MV-4-11 (cell line): ENCODE measurements around the gene TOR4A.

Experiments
- DNase-seq: peaks from one replicate; lab custom pipeline; 2025; lab: John Stamatoyannopoulos, UW

Gene TOR4A

DNA sequence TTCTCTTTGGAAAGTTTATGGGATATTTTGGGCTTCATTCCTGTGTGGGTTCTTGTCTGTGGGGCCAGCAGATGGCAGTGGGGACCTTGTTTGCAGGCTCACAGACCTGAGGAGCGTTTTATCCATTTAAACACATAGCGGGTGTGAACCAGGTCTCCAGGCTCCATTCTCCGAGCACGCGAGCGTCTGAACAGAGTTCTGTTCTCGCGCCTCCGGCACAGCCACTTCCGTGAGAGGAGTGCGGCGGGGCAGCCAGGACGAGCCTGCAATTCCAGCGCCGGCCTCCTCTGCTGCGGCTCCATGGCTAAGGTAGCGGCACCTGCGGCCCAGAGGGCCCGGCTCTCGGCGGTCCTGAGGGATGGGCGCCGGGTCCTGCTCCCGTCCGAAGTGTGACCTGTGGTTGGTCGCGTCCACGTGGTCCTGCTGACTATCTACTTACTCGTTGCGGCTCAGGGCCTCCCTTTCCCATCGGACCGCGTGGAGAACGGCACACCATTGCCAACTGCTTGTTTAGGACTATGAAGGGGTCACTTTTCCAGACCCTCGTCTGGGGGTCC is 17.2 kb downstream of the TOR4A start:
- DNase-seq: no peak

DNA sequence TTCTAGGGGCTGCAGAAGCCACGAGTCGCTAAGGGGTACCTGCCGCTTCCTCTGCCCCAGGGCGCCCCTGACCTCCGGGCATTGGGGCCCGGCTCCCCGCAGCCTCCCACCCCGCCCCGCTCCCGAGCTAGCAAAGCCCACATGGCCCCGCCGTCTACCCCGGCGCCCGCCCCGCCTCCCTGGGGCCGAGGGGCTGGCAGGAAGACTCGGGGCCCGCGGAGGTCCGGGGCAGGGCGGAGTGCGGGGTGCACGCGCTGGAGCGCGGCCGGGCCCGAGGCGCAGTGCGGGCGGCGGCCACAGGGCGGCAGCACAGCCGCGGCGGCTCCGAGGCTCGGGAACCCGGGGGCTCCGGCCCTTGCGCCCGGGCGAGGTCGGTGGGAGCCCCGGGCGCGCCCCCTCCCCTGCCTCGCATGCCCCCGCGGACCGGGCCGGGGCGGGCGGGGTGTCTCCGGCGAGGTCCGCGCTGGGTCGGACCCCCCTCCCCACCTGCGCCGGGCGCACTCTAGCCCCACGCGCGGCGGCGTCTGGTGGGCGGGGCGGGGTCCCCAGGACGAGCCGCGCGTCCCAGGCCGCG is 17.8 kb downstream of the TOR4A start:
- peak; percentile 4 for DNase-seq

DNA sequence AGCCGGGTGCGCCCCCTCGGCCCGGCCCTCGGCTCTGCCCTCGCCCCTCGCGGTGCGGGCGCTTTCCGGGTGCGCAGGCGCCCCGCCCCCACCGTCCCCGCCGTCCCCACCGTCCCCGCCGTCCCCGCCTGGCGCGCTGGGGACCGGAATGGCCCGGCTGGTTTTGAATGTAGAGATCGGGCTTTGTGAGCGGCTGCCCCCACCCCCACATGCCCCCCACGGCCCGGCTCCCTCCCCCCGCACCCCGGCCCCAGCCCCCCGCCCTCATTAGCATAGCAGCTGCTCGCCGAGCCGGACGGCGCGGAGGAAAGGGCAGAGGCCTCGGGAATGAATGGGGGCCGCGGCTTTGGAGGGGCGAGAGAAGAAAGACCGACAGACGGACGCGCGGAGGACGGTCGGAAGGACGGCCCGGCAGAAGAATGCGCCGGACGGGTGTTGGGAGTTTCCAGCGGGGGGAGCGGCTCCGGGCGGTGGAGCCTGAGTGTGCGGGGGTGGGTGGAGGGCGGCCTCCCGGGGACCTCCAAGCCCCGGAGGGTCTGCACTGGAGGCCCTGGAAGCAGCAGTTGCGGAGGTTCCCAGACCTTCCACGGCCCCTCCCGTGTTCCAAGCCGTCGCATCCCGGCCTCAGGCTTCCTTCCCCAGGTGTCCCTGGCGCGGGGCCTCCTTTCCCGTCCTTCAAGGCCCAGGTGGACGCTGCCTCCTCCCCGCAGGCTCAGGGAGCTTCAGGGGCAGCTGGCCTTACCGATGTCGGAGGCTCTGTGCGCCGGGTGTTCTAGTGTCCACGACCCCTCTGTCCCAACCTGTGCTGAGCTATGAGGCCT is 18.5 kb downstream of the TOR4A start:
- DNase-seq: no peak

DNA sequence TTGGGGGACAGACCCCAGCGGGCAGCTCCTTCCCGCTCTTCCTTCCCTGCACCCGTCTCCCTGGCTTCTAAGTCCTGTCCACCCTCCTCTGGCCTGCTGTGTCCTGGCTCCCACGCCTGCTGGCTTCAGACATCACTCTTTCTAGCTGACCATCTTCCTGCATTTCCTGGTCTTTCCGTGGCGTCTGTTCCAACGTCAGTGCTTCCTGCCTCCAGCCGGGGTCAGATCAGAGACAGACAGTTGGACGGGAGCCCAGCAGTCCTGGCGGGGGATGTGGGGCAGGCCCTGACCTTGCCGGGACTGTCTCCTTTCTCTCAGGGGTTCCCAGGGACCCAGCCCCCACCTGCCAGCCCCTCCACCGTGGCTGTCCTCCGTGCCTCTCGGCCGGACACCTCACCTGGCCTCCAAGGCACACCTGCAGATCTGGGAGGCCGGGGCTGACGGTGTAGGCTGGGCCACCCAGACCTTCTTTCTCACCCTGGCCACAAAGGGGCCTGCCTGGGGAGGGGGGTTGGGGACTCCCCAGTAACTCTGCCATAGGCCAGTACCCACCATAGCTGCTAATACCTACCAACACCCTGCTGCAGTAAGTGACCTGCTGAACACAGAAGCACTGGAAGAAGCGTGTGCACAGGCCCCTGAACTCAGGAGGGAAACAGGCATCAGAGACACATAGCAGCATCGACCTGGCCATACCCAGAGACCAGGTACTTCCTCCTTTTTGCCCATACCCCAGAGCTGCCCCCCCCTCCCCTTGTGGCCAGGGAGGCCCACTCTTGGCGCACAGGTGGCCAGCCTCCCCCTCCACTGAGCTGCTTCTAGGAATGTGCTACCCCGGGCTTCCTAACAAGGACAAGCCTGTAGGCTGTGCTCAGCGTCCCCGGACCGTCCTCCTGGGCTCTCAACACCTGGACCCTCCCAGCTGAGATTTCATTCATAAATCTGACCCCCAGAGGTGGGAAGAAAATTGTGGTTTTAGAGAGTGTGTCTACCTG is 19.4 kb downstream of the TOR4A start:
- no peak for DNase-seq

DNA sequence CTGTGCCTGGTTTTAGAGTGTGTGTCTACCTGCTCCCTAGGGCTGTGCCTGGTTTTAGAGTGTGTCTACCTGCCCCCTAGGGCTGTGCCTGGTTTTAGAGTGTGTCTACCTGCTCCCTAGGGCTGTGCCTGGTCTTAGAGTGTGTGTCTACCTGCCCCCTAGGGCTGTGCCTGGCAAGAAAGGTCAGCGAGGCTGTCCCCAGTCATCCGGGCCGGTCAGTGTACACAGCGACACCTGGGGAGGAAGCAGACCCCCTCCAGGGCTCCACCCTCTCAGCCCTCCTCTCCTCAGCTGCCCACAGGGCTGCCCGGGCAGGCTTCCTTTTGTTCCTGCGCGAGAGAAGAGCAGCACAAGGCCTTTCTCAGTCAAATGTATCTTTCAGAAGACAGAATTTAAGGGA is 20.4 kb downstream of the TOR4A start:
- no peak for DNase-seq

DNA sequence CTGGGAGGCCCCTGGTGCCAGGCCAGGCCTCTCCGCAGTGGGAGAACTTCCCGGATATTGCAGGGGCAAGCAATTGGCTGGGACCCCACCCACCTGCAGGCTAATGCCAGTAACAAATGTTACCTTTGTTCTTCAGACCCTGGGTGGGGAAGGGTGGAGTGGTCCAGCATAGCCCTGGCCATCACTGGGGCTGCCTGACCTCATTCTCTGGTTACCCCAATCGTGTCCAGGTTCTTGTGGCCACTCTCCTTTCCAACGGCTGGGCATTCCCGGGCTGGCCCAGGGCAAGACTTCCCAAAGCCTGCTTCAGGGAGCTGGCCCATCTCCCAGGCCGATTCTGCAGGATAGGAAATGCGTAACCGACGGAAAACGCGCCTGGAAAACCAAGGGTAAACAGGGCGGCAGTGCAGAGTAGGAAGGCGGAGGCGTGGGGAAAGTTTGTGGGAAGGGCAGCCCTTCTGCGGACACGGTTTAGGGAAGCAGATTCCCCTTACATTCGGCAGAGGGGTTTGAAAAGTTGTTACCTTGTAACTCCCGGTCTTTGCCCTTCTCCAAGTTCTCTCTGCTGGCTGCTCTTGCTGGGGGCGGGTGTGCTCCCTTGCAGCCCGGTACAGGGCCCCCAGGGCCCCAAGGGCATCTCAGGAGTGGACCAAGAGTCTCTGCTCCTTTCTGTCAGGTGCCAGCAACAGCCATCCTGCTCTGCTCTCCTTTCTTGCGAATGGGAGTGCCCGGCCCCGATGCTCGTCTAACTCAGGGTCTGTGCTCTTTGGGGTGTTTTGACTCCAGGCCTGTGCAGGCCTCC is 21.1 kb downstream of the TOR4A start:
- DNase-seq: no peak

DNA sequence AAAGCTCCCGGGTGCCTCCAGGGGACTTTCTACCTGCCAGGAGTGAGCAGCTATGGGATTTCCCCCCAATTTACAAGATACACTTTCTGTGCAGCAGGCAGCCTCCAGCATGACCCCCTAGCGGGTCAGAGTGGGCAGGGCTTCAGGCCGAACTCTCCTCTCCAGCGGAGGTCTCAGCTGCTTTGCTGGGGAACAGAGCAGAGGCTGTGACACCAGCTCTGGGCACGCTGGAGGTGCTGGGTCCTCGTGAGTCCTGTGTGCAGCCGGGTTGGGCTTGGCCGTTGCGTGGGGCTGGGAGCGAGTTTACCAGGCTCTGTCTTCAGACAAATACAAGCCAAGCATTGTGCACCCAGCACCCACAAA is 21.7 kb downstream of the TOR4A start:
- DNase-seq: no peak

DNA sequence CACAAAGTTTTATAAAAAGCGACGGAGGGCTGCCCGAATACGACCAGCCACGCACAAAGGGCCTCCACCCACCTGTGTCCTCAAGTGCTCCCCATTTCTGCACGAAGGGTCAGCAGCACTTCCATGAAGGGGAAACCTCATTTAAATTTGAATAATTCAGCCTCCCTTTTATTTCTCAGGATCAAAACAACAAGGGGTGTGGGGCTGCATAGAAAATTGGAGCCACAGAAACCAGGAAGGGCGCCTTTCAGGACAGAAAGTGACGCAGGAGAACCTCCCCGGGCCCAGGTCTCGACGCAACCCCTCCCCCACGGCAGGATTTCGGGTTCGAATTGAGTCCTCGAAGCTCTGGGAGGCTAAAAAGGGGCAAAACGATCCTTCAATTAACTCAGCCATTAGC is 22.4 kb downstream of the TOR4A start:
- no peak for DNase-seq

DNA sequence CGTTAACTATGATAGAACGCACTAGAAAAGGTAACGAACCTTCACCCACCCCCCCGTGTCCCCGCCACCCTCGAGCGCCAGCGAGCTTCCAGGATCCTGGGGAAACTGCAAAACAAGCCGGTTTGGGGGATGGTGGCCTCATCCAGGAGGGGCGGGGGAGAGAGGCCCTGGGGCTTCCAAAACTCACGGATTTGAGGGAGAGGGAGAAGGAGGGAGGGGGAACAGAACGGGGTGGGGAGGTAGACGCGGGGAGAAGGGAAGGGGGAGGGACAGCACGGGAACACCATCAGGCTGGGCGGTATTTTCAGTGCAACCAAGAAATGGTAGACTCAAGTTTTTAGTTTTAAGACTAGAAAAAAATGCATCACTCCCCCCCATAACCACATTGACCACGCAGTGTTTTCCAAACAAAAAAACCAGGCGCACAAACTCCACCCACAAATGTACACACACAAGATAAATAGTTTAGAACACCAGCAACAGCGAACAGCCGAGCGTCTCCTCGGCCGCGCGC is 23.1 kb downstream of the TOR4A start:
- no peak for DNase-seq

DNA sequence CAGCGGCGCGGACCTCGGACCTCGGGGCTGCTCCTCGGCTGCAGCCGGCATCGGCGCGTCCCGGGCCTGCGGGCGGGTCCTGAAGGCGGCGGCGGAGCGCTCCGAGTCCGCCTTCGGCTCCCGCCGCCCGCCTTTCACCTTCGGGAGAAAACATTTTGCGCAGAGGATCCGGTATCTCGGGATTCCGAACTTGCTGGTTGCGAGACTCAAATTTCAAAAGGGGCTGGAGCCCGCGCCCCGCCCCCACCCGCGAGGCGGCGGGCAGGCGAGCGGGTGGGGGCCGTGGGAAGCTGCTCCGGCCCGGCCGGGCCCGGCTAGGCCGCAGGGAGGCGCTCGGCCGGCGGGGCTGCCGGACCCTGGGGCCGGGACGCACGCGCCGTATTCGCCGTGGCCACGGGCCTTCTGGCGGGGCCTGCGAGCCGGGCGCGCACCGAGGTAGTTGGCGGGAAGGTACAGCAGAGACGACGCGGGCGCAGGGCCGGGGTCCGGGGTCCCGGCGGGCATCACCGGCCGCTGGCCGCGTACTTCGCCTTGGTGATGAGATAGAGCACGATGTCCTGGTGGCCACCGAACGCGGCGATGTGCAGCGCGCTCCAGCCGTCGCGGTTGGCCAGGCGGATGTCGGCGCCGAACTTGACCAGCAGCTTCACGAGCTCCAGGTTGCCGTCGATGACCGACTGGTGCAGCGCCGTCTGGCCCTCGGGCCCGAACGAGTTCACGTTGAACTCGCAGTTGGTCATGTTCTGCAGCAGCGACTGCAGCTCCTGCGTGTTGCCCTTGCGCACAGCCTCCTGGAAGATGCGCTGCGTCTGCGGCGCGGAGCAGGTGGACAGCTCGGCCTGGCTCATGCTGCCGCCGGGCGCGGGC is 23.8 kb downstream of the TOR4A start:
- peak; percentile 27 for DNase-seq

DNA sequence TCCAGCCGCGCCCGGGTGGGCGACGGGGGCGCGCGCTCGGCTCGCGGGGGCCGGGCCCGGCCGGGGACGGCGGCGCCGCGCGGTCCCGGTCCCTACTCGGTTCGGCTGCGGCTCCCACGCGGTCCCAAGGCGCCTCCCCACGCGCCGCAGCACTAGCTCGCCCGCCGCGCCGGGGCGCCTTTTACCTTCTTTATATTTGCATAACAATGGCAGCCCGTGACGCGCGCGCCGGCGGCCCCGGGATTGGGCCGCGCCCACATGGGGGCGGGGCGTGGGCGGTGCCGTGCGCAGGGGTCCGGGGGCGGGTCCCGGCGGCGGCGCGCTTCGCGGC is 24.6 kb downstream of the TOR4A start, which contains the start of gene NRARP:
TSS of gene NRARP (minus strand) at position 154 of the 331 bp plus-strand sequence. CDS start 343 bp downstream, outside the sequence.
- peak; percentile 78 for DNase-seq

DNA sequence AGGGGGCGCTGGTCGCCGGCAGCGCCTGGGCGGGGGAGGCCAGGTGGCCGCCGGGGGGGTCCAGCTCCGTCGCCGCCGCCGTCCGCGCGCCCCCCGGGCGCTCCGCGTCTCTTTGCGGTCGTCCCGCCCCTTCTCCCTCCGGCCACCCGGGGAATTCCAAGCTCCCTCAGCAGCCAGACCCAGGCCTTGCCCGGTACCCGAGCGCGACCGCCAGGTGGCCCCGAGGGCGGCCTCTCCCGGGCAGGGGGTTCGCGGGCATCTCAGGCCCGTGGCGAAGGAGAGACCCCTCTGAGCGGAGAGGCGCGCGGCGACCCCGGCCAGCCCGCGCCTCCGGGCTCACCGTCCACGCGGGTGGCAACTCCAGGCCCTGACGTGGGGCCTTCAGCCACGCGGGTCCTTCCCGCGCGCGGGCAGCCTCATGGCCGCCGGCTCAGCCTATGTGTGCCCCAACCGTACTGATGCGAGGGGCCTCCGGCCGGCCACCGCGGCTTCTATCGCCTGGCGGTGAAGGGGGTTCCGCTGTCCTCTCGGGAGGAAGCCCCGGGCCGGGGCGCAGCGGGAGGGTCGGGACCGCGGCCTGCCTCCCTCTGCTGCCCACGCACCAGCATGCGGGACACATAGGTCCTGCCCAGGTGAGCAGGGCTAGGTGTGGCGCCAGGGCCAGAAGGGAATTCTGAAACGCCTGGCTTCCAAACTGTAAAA is 25.1 kb downstream of the TOR4A start:
- DNase-seq: no peak

DNA sequence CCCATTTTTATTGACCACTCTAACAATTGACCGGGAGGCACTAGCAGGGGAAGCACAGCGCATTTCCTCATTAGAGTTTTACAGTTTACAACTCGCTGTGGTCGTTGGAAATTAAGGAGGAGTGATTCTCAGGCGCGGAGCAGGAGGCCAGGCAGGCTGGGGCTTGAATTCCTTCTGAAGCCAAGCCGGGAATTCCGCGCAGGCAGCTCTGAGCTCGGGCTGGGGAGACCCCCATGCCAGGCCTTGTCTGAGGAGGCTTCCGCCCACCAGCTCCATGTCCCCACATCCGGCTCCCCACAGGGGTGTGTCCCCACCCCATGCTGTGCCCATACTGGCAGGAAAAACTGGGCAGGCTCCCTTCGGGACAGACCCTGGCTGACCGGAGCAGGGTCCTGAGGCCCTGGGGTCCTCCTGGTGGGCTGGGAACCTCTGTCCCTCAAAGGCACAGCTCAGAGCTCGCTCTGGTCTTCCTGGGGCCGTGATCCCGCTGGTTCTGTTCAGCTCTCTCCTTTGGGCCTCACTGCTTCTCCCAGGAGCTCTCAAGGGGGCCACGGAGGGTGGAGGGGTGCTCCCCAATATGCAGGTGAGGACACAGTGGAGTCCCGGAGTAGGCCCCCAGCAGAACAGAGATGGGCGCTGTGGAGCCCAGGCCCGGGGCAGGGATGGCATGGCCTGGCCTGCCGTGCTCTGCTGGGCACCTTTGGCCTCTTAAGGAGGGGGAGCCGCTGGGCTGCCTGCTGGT is 25.8 kb downstream of the TOR4A start:
- peak; percentile 41 for DNase-seq

DNA sequence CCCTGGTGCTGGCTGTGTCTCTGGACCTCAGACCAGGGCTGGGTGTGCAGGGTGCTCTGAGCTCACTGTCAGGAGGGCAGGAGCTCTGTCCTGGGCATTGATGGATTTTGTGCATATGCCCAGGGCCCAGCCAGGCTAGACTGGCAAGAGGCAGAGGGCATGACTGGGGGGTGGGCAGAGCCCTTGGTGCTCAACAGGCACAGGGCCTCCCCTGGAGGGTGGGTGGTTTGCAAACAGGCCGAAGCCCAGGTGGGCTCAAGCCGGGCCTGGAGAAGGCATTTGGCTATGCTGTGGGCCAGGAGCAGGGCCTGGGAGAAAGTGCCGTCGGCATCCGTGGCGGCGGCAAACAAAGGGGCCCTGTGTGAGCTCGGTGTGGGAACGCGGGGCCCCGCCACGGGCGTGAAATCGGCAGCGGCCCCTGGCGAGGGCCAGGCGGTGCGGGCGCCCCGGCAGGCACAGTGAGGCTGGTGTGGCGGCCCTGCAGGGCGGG is 26.4 kb downstream of the TOR4A start:
- no peak for DNase-seq

DNA sequence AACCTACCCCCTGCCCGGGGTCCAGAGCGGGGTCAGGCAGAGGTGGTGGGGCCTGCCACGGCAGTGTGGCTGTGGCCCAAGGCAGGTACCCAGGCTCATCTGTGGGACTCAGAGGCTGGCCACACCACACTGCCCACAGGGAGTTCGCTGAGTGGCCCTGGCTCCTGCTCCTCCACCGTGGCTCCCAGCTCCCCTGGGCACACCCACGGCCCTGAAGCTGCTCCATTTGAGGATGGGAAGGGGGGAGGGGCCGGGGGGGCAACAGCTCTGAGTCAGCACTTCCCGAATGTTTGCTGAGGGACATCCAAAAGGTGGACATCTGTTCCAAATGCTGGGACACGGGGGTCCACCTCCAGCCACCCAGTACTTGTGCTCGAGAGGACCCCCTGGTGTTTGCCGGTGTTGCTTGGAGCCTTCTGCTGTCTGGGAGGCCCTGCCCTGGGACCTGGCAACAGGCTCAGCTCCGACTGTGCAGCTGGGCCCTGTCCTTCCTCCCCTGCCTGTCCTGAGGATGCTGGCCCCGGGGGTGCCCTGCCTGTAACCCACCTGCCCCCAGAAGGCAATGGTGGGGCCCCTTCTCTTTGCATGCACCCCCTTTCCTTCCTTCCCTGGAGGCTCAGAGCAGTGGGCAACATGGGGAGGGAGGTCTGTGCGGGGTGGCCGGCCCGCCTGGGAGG is 27.0 kb downstream of the TOR4A start:
- DNase-seq: no peak

DNA sequence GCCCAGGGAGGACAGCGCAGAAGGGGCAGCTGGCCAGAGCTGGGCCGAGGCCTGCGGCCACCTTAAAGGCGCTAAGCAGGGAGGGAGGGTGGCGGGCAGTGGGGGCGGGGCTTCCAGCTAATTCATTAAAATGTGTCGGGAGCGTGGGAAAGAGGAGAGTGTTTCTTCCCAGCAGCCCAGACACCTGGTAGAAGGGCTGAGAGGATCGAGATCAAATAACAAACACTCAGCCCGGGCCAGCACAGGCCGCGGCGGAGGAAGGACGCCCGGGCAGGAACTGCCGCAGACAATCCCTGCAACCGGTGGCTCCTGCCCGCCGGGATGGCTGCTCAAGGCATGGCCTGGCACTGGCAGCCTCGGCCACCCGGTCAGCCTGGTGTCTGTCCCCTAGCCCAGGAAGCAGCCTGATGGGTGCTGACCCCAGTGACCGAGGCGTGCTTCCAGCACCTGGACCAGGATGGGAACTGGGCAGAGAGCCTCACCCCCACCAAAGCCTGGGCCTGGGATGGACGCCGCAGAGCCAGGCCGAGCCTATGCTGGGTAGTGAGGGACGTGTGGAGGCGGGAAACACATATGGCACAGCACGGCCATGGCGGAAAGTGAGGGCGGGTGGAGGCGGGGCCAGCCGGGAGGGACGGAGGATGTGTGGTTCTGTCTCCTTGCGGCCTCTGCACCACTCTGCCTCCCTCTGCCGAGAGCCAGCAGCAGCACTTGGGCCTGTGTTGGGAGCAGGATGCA is 27.7 kb downstream of the TOR4A start:
- DNase-seq: peak; percentile 58

DNA sequence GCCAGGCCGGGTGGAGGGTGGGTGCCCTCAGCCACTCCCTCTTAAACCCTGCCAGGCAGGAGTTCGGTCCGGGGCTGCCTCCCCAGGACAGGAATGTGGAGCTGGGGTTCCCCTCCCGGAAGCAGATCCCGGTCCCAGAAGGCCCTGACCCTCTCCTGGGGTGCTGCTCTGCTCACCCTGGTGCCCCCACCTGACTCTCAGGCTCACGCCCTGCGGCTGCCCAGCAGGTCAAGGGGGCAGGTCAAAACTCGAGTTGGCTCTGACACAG is 28.2 kb downstream of the TOR4A start:
- no peak for DNase-seq
